ENCODE results near the gene PRELP. TPM values are rescaled to one million over a fixed set of nuclear protein-coding genes. Genes with fewer than 3 reads are reported as not detected.
"Not testable (repeated sequence)": the region's sequence is repeated elsewhere in the genome, so short reads cannot be mapped to it uniquely, and the experiment has no call there.

PRELP gene
- total RNA-seq, 2 experiments from 2014 or later: not detected

DNA sequence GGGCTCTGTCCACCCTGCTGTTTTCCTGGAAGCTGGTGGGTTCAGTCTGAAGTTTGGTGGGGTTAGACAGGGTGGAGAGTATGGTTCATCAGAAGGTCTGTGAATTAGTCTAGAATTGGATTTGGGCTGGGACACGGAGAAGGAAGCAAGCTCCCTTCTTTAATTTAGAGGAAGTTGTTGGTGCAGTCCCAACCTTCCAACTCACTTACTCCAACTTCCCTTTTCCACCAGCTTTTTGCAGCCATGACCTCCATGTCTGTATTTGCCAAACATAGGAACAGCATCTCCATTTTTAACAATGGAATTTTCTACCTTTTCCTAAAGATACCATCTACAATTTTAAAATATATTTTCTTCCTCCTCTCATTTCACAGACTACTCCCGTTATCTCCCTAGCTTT, 28.5 kb upstream of the PRELP start:
- H3K36me3 Mint-ChIP-seq: no peaks in the 10 kb centered on the region
- ATAC-seq (ENCODE audit: low read depth): no peak

DNA sequence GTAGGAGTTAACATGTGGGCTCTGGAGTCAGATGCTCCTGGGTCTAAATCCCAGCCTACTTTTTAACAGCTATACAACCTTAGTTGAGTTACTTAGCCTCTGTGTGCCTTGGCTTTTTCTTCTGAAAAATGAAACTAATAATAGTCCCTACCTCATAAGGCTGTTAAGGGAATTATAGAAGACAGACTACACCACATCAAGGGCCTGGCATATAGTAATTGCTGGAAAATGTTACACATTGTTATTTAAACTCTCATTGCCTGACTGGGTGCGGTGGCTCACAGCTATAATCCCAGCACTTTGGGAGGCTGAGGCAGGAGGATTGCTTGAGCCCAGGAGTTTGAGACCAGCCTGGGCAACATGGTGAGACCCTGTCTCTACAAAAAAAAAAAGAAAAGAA, 28.0 kb upstream of the PRELP start:
- H3K27ac Mint-ChIP-seq; H3K4me3 Mint-ChIP-seq; POLR2A ChIA-PET; DNase-seq; H3K9me3 Mint-ChIP-seq; H3K4me1 Mint-ChIP-seq; ATAC-seq (ENCODE audit: low read depth); H3K36me3 Mint-ChIP-seq: not testable (repeated sequence)
- H3K27me3 Mint-ChIP-seq: peaks cover 26% of the 10 kb centered on the region

More for the DNA sequence above, 28.5 kb upstream of the PRELP start:
- Mint-ChIP-seq H3K4me3 (no peak overlapping the region), H3K4me1 (no peaks in the 10 kb centered on the region), H3K27ac (no peak overlapping the region), H3K27me3 (peaks cover 31% of the 10 kb centered on the region), H3K9me3 (peaks cover 1% of the 10 kb centered on the region)
- POLR2A ChIA-PET: no interaction called here
- no peak for DNase-seq

DNA sequence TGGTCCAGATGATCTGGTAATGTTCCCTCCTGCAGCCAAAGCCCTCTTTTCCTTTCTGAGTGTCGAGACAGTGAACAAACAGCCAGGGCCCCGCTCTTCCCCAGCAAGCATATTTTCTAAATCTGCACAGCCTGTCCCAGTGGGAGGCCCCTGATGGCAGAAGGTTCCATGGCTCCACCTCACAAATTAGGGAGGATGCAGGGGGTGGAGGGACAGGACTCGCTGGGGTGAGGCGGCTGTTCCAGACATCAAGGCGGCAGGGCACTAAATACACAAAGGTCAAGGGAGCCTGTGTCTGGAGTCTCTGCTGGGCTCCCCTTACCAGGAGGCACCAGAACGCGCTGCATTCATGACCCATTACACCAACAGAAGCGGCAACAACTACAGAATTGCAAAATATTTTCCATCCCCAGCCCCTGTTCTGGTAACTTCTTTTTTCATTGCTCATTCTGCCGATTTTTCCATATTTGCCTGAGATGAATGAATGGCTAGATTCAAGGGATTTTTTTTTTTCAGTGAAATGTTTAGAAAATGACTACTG, 27.0 kb upstream of the PRELP start:
- Mint-ChIP-seq H3K4me1 (no peaks in the 10 kb centered on the region), H3K36me3 (no peaks in the 10 kb centered on the region), H3K4me3 (no peak overlapping the region), H3K27ac (no peak overlapping the region), H3K9me3 (peaks cover 1% of the 10 kb centered on the region), H3K27me3 (peaks cover 21% of the 10 kb centered on the region)
- ATAC-seq (ENCODE audit: low read depth): no peak
- DNase-seq: no peak
- POLR2A ChIA-PET: no interaction called here

DNA sequence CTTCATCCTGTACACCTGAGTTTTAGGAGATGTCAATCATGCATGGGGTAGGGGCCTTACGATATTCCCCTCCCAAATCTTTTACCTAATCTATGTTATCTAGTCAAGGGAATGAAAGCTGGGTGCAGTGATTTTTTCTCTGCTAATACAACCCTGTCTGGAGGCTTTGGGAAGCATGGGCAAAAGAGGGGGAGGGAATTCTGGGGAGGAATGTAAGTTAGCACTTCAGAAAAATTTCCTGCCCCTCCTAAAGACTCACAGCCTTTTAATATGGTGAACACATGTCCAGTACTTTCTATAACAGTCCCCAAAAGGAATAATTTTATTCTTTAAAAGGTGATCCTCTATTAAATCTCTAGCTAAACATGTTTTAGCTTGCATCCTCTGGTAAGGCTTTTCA, 25.6 kb upstream of the PRELP start:
- POLR2A ChIA-PET: no interaction called here
- Mint-ChIP-seq H3K4me1 (no peaks in the 10 kb centered on the region), H3K36me3 (no peaks in the 10 kb centered on the region), H3K27me3 (peaks cover 23% of the 10 kb centered on the region), H3K27ac (no peak overlapping the region), H3K9me3 (peaks cover under 1% of the 10 kb centered on the region), H3K4me3 (no peak overlapping the region)
- DNase-seq (no peak), ATAC-seq (ENCODE audit: low read depth) (no peak)

DNA sequence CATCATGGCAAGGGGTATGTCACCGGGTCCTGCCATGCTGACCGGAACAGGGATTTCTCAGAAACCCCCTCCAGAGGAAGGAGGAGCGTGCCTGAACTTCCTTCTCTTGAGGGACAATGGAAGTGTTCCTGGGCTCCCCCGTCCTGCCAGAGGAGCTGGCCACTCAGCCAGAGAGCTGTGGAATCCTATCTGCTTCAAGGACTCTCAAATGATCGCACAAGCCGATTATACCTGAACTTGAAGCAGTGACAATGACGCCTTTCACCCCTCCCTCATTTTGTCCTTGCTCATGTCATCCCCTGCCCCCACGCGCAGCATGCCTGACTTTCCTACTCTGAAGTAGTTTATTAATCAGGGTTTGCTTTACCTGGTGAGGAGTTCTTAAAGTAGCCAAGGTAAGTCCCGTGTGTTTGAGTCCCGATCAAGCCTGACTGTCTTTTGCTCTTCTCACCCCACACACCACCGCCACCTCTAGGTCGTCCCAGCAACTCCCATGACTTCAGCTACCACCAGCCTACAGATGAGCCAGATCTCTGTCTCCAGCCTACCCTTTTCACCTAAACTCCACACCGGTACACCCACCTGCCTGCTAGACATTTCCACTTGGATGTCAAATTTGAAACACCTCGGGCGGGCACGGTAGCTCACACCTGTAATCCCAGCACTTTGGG, 25.0 kb upstream of the PRELP start:
- no peak for ATAC-seq (ENCODE audit: low read depth)
- Mint-ChIP-seq H3K4me3 (no peak overlapping the region), H3K4me1 (no peaks in the 10 kb centered on the region), H3K27me3 (peaks cover 24% of the 10 kb centered on the region), H3K9me3 (no peaks in the 10 kb centered on the region), H3K27ac (no peak overlapping the region), H3K36me3 (no peaks in the 10 kb centered on the region)
- POLR2A ChIA-PET: no interaction called here
- no peak for DNase-seq

DNA sequence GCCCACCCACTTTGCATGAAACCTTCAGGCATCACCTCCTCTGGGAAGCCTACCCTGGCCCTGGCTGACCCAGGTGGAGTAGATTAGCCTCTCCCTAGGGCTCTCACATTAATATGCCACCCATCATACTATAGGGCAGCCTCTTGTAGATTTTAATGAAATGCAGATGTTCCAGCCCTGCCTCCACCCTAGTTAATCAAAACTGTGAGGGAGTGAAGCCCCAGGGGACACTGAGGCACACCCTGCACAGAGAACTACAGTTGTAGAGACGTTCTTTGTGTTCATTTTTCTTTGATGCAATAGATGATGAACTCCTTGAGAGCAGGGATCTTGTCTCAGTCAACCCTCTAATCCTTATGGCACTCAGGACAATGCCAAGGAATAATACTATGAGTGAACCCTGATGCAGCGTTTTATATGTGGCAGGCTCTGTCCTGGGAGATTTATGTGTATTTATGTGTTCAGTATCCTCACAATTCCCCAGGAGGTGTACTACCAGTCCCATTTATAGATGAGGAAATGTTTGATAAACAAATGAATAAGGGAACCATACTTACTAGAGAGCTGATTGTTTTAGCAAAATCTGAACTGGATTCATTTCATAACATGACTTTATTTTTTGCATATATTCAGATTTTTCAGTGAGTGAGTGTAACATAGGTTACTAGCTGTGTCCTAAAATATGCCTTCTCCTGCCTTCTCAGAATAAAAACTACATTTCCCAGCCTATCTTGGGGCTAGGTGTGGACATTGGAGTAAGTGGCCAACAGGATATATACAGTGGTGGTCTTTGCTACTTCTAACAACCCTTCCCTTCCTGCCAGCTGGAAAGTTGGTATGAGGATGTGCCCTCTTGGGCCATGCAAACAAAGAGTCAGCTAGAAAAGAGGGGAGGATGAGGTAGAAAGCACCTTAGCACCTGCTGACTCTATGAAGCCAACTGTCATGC, 23.5 kb upstream of the PRELP start:
- Mint-ChIP-seq H3K9me3 (no peaks in the 10 kb centered on the region), H3K4me3 (no peak overlapping the region), H3K4me1 (no peaks in the 10 kb centered on the region), H3K27ac (no peak overlapping the region), H3K36me3 (no peaks in the 10 kb centered on the region), H3K27me3 (peaks cover 30% of the 10 kb centered on the region)
- DNase-seq (no peak), ATAC-seq (ENCODE audit: low read depth) (no peak)
- POLR2A ChIA-PET: no interaction called here

DNA sequence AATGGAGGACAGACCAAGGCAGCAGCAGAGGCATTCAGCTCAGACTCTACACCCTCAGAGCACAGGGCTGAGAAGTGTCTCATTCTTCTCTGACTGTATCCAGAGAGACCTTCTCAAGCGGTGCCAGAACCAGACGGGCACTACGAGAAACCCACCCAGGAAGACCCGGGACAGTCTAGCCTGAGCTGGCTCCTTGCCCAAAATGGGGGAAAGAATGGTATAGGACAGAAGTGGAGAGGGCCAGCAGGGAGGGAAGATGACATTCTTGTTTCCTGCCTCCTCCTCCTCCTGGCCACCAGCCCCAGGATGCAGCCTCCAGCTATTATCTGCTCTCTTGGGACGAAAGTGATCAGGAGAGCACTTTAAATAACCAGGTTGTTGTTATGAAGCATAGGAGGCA, 22.6 kb upstream of the PRELP start:
- Mint-ChIP-seq H3K36me3 (no peaks in the 10 kb centered on the region), H3K4me1 (no peaks in the 10 kb centered on the region), H3K4me3 (no peak overlapping the region), H3K9me3 (no peaks in the 10 kb centered on the region), H3K27me3 (peaks cover 30% of the 10 kb centered on the region), H3K27ac (no peak overlapping the region)
- ATAC-seq (ENCODE audit: low read depth): no peak
- DNase-seq: no peak
- POLR2A ChIA-PET: no interaction called here

DNA sequence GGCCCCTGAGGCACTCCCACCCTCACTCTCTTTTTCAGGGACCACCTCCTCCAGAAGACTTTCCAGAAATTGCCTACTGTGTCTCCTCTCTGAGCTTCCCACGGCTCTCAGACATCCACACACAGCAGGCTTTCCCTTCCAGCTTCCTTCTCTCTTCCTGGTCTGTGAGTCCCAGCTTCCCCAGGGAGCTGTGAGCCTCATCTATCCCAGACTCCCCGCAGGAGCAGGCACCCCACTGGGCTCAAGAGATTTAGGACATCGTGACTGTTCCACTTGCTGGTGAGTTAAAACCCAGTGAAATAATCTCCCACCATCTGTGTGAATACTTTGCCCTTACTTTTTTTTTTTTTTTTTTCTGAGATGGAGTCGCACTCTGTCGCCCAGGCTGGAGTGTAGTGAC, 22.0 kb upstream of the PRELP start:
- Mint-ChIP-seq H3K27me3 (peaks cover 30% of the 10 kb centered on the region), H3K4me3 (no peak overlapping the region), H3K9me3 (no peaks in the 10 kb centered on the region), H3K27ac (no peak overlapping the region), H3K36me3 (no peaks in the 10 kb centered on the region), H3K4me1 (no peaks in the 10 kb centered on the region)
- POLR2A ChIA-PET: no interaction called here
- DNase-seq (no peak), ATAC-seq (ENCODE audit: low read depth) (no peak)

DNA sequence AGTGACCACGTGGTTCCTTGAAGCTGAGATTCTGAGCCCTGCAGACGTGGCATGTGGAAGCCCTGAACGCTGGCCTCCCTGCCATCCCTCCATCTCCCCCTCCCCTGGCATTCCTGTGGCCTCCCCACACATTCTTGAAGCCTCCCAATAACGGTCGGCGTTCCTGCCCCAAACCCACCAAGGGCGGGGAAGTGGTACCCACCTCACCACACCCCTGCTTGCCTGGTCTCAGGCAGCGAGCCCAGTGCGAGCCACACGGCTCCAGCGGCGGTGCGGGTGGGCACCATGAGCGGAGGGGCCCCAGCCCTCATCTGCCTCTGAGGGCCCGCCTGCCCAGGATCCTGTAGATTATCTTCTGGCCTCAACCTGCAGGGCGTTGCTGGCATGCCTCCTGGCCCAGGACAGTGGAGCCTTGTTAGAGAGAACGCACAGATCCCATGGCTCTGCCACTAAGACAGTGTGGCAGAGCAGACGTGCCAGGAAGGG, 20.6 kb upstream of the PRELP start:
- Mint-ChIP-seq H3K27ac (no peak overlapping the region), H3K27me3 (peaks cover 30% of the 10 kb centered on the region), H3K4me1 (no peaks in the 10 kb centered on the region), H3K36me3 (no peaks in the 10 kb centered on the region), H3K9me3 (no peaks in the 10 kb centered on the region), H3K4me3 (no peak overlapping the region)
- DNase-seq: no peak
- no peak for ATAC-seq (ENCODE audit: low read depth)
- POLR2A ChIA-PET: no interaction called here

DNA sequence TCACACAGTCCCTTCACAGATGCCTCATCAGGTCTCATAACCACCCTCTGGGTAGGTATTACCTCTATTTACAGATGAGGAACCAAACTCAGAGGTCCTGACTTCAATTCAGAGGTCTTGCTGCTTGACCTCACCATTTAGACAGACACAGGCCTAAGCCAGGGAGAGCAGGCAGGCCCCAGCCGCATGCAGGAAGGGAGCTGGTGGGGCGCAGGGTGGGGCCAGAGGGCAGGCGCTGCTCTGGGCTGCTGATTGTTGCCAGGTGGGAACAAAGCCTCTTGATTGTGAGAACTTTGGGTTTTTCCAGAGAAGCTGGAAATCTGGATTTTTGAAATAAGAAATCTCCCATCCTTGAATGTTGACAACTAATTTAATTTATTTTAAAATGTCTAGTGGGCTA, 19.9 kb upstream of the PRELP start:
- POLR2A ChIA-PET: no interaction called here
- ATAC-seq (ENCODE audit: low read depth): no peak
- DNase-seq: no peak
- no peaks in the 10 kb centered on the region for H3K9me3 Mint-ChIP-seq
- no peaks in the 10 kb centered on the region for H3K4me1 Mint-ChIP-seq
- H3K4me3 Mint-ChIP-seq: no peak overlapping the region
- no peak overlapping the region for H3K27ac Mint-ChIP-seq
- H3K27me3 Mint-ChIP-seq: peaks cover 29% of the 10 kb centered on the region
- H3K36me3 Mint-ChIP-seq: no peaks in the 10 kb centered on the region

DNA sequence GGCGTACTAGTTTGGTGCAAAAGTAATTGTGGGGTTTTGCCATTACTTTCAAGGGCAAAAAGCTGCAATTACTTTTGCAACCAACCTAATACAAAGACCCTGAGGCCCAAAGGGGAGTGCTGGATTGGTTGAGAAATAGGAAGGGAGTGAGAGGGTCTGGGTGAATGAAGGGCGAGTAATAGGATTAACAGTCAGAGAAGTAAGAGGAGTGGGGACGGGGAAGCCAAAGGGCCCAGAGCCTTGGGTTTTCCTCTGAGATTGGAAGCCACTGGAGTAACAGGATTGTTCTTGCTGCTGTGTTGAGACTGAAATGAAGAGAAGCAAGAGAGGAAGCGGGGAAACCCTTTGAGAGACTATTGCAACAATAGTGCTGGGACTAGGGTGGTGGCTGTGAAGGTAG, 19.0 kb upstream of the PRELP start:
- Mint-ChIP-seq H3K27ac (no peak overlapping the region), H3K27me3 (peaks cover 24% of the 10 kb centered on the region), H3K36me3 (no peaks in the 10 kb centered on the region), H3K4me1 (no peaks in the 10 kb centered on the region), H3K9me3 (no peaks in the 10 kb centered on the region), H3K4me3 (no peak overlapping the region)
- POLR2A ChIA-PET: no interaction called here
- DNase-seq (no peak), ATAC-seq (ENCODE audit: low read depth) (no peak)

DNA sequence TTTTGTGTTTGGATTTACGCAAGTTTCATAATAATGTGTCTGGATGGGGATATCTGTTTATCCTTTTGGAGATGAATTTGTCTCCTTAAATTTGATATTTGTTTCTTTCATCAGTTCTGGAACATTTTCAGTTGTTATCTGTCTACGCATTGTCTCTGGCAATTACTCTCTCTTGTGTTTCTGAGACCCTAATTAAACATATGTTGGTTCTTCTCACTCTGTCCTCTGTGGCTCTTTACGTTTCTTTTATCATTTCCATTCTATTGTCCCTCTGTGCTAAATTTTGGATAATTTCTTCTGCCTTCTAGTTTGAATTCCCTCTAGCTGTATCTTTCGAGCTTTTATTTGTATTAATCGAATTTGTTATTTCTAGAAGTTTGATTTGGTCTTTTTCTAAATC, 17.5 kb upstream of the PRELP start:
- no peaks in the 10 kb centered on the region for H3K4me1 Mint-ChIP-seq
- no peak overlapping the region for H3K4me3 Mint-ChIP-seq
- no peaks in the 10 kb centered on the region for H3K9me3 Mint-ChIP-seq
- no peak for ATAC-seq (ENCODE audit: low read depth)
- H3K27me3 Mint-ChIP-seq: peaks cover 28% of the 10 kb centered on the region
- no peak overlapping the region for H3K27ac Mint-ChIP-seq
- POLR2A ChIA-PET: no interaction called here
- H3K36me3 Mint-ChIP-seq: no peaks in the 10 kb centered on the region
- no peak for DNase-seq

DNA sequence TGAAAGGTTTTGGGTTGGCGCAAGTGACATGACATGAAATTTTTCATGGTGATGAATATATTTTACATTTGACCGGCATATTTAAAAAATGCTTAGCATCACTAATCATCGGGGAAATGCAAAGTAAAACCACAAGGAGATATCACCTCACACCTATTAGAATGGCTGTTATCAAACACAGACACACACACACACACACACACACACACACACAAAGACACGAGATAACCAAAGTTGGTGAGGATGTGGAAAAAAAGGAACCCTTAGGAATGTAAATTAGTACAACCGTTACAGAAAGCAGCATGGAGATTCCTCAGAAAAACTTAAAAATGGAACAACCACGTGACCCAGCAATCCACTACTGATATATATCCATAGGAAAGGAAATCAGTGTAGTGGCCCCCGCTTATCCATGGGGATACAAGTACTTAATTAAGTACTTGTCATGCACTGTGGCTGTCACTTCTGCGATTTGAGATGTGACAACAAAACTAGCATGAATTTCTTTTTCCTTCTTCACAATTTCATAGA, 15.9 kb upstream of the PRELP start:
- H3K4me3 Mint-ChIP-seq: no peak overlapping the region
- POLR2A ChIA-PET: no interaction called here
- no peak for ATAC-seq (ENCODE audit: low read depth)
- H3K9me3 Mint-ChIP-seq: no peaks in the 10 kb centered on the region
- no peak overlapping the region for H3K27ac Mint-ChIP-seq
- no peaks in the 10 kb centered on the region for H3K4me1 Mint-ChIP-seq
- no peaks in the 10 kb centered on the region for H3K36me3 Mint-ChIP-seq
- peaks cover 30% of the 10 kb centered on the region for H3K27me3 Mint-ChIP-seq
- DNase-seq: no peak

DNA sequence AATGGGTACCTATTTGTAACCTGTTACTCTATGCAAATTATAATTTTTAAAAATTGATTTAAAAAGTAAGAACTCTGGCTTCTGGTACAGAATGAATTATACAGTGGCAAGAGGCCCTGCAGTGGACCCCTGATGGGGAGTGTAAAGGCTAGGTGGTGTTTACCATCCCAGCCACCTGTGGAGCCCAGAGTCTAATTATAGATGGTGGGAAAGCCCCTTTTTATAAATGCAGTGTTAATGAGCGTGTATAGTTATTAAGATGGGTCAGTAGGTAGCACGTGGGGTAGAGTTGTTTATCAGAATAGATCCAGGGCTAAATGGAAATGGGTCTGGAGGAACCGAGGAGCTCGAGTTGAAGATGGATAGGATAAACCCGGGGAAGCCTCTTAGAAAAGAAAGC, 13.9 kb upstream of the PRELP start:
- H3K27me3 Mint-ChIP-seq: peaks cover 25% of the 10 kb centered on the region
- H3K4me3 Mint-ChIP-seq: no peak overlapping the region
- H3K4me1 Mint-ChIP-seq: no peaks in the 10 kb centered on the region
- H3K27ac Mint-ChIP-seq: no peak overlapping the region
- H3K9me3 Mint-ChIP-seq: no peaks in the 10 kb centered on the region
- DNase-seq (no peak), ATAC-seq (ENCODE audit: low read depth) (no peak)
- POLR2A ChIA-PET: no interaction called here
- H3K36me3 Mint-ChIP-seq: no peaks in the 10 kb centered on the region
